H1 (cell line): ENCODE measurements around the gene CCDC180.

ENCODE experiments used
- ASH2L ChIP-seq: fragments of 200-600, 300-600 bp; sonication (generic); IDR thresholded peaks from one replicate; pipeline ENCODE4 v1.7.1; 2017; ENCODE audit warnings: low read length
- EP300 ChIP-seq, 2 experiments: IDR thresholded peaks; 1 replicate in 1 of 2; 2 replicates in 1 of 2; pipeline ENCODE4 v1.6.1; 2011 to 2012; ENCODE audit warnings: low read depth in 2 of 2, low read length in 2 of 2, mild to moderate bottlenecking in 2 of 2, borderline replicate concordance in 1 of 2, inconsistent platforms in 1 of 2, moderate library complexity in 1 of 2
- EZH2 ChIP-seq: fragments of 200-600 bp; sonication (generic); IDR thresholded peaks from 2 replicates; pipeline ENCODE4 v1.7.1; 2012; ENCODE audit warnings: low read depth, mild to moderate bottlenecking, moderate library complexity, low read length, inconsistent platforms; ENCODE audit not compliant: severe bottlenecking
- NRF1 ChIP-seq: IDR thresholded peaks from 2 replicates; pipeline ENCODE4 v1.6.1; 2011; ENCODE audit warnings: mild to moderate bottlenecking, low read depth, low read length, improper control_type of control experiment
- POLR2A ChIP-seq, 2 experiments: IDR thresholded peaks; 1 replicate in 1 of 2; 2 replicates in 1 of 2; pipeline ENCODE4 v1.6.1; 2011; ENCODE audit warnings: low read depth in 2 of 2, low read length in 2 of 2, mild to moderate bottlenecking in 2 of 2; ENCODE audit errors: control extremely low read depth in 1 of 2
- POLR2AphosphoS5 ChIP-seq: IDR thresholded peaks from 2 replicates; pipeline ENCODE4 v1.6.1; 2011; ENCODE audit warnings: low read depth, low read length
- TAF1 ChIP-seq: IDR thresholded peaks from 2 replicates; pipeline ENCODE4 v1.6.1; 2011; ENCODE audit warnings: mild to moderate bottlenecking, low read depth, low read length
- TEAD4 ChIP-seq: IDR thresholded peaks from 2 replicates; pipeline ENCODE4 v1.6.1; 2012; ENCODE audit warnings: low read depth, low read length, inconsistent platforms, mixed read lengths
- YY1 ChIP-seq: IDR thresholded peaks from 2 replicates; pipeline ENCODE4 v1.6.1; 2011; ENCODE audit warnings: low read depth, mild to moderate bottlenecking, low read length
- TF ChIP-seq, protein P1 (sequence below), 3 experiments: IDR thresholded peaks; 1 replicate in 2 of 3; 2 replicates in 1 of 3; pipeline versions ENCODE4 v1.5.1 to v1.6.1; 2011; ENCODE audit warnings: low read length in 3 of 3, mild to moderate bottlenecking in 3 of 3, inconsistent platforms in 2 of 3, low read depth in 1 of 3, moderate library complexity in 1 of 3; ENCODE audit not compliant: insufficient read depth in 1 of 3; ENCODE audit errors: control extremely low read depth in 1 of 3
- TF ChIP-seq, protein P2 (sequence below): fragments of 300-600 bp; sonication (generic); IDR thresholded peaks from 2 replicates; pipeline ENCODE4 v1.7.1; 2012; ENCODE audit warnings: low read length, moderate library complexity, mild to moderate bottlenecking, inconsistent platforms; ENCODE audit not compliant: insufficient replicate concordance
- TF ChIP-seq, protein P3 (sequence below): IDR thresholded peaks from 2 replicates; pipeline ENCODE4 v1.6.1; 2012; ENCODE audit warnings: low read length, inconsistent platforms

DNA sequence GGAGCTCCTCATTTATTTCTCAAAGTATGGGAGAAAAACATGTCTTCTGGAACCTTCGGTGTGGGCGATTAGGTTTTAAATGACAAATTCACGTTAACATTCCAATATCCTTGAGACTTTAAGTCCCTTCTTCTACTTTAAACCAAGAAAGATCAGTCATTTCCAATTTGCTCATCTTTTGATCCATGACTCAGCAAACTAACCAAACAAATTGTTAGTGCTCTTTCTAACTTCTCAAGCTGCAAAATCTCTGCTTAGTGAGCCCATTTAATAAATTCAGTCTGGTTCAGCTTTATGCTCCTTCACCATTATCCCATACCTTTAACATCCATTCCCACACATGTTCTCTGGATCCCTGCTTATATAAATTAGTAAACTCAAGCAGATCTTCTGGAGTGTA, 5.5 kb upstream of the CCDC180 start:
- TF ChIP-seq EZH2: no peak
- TF ChIP-seq, protein P1, sequence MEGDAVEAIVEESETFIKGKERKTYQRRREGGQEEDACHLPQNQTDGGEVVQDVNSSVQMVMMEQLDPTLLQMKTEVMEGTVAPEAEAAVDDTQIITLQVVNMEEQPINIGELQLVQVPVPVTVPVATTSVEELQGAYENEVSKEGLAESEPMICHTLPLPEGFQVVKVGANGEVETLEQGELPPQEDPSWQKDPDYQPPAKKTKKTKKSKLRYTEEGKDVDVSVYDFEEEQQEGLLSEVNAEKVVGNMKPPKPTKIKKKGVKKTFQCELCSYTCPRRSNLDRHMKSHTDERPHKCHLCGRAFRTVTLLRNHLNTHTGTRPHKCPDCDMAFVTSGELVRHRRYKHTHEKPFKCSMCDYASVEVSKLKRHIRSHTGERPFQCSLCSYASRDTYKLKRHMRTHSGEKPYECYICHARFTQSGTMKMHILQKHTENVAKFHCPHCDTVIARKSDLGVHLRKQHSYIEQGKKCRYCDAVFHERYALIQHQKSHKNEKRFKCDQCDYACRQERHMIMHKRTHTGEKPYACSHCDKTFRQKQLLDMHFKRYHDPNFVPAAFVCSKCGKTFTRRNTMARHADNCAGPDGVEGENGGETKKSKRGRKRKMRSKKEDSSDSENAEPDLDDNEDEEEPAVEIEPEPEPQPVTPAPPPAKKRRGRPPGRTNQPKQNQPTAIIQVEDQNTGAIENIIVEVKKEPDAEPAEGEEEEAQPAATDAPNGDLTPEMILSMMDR (IDR thresholded peaks at IDR 0.05; ENCODE audit: control extremely low read depth in 1 of 3, insufficient read depth in 1 of 3, low read depth in 1 of 3, low read length in 3 of 3): no peak
- TF ChIP-seq ASH2L: no peak
- no peak for TF ChIP-seq TEAD4
- TF ChIP-seq POLR2AphosphoS5: no peak
- TF ChIP-seq TAF1: no peak
- TF ChIP-seq POLR2A (IDR thresholded peaks at IDR 0.05; ENCODE audit: control extremely low read depth in 1 of 2, low read depth in 2 of 2, low read length in 2 of 2): no peak
- TF ChIP-seq NRF1: no peak
- TF ChIP-seq, protein P2, sequence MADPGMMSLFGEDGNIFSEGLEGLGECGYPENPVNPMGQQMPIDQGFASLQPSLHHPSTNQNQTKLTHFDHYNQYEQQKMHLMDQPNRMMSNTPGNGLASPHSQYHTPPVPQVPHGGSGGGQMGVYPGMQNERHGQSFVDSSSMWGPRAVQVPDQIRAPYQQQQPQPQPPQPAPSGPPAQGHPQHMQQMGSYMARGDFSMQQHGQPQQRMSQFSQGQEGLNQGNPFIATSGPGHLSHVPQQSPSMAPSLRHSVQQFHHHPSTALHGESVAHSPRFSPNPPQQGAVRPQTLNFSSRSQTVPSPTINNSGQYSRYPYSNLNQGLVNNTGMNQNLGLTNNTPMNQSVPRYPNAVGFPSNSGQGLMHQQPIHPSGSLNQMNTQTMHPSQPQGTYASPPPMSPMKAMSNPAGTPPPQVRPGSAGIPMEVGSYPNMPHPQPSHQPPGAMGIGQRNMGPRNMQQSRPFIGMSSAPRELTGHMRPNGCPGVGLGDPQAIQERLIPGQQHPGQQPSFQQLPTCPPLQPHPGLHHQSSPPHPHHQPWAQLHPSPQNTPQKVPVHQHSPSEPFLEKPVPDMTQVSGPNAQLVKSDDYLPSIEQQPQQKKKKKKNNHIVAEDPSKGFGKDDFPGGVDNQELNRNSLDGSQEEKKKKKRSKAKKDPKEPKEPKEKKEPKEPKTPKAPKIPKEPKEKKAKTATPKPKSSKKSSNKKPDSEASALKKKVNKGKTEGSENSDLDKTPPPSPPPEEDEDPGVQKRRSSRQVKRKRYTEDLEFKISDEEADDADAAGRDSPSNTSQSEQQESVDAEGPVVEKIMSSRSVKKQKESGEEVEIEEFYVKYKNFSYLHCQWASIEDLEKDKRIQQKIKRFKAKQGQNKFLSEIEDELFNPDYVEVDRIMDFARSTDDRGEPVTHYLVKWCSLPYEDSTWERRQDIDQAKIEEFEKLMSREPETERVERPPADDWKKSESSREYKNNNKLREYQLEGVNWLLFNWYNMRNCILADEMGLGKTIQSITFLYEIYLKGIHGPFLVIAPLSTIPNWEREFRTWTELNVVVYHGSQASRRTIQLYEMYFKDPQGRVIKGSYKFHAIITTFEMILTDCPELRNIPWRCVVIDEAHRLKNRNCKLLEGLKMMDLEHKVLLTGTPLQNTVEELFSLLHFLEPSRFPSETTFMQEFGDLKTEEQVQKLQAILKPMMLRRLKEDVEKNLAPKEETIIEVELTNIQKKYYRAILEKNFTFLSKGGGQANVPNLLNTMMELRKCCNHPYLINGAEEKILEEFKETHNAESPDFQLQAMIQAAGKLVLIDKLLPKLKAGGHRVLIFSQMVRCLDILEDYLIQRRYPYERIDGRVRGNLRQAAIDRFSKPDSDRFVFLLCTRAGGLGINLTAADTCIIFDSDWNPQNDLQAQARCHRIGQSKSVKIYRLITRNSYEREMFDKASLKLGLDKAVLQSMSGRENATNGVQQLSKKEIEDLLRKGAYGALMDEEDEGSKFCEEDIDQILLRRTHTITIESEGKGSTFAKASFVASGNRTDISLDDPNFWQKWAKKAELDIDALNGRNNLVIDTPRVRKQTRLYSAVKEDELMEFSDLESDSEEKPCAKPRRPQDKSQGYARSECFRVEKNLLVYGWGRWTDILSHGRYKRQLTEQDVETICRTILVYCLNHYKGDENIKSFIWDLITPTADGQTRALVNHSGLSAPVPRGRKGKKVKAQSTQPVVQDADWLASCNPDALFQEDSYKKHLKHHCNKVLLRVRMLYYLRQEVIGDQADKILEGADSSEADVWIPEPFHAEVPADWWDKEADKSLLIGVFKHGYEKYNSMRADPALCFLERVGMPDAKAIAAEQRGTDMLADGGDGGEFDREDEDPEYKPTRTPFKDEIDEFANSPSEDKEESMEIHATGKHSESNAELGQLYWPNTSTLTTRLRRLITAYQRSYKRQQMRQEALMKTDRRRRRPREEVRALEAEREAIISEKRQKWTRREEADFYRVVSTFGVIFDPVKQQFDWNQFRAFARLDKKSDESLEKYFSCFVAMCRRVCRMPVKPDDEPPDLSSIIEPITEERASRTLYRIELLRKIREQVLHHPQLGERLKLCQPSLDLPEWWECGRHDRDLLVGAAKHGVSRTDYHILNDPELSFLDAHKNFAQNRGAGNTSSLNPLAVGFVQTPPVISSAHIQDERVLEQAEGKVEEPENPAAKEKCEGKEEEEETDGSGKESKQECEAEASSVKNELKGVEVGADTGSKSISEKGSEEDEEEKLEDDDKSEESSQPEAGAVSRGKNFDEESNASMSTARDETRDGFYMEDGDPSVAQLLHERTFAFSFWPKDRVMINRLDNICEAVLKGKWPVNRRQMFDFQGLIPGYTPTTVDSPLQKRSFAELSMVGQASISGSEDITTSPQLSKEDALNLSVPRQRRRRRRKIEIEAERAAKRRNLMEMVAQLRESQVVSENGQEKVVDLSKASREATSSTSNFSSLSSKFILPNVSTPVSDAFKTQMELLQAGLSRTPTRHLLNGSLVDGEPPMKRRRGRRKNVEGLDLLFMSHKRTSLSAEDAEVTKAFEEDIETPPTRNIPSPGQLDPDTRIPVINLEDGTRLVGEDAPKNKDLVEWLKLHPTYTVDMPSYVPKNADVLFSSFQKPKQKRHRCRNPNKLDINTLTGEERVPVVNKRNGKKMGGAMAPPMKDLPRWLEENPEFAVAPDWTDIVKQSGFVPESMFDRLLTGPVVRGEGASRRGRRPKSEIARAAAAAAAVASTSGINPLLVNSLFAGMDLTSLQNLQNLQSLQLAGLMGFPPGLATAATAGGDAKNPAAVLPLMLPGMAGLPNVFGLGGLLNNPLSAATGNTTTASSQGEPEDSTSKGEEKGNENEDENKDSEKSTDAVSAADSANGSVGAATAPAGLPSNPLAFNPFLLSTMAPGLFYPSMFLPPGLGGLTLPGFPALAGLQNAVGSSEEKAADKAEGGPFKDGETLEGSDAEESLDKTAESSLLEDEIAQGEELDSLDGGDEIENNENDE: no peak
- TF ChIP-seq, protein P3, sequence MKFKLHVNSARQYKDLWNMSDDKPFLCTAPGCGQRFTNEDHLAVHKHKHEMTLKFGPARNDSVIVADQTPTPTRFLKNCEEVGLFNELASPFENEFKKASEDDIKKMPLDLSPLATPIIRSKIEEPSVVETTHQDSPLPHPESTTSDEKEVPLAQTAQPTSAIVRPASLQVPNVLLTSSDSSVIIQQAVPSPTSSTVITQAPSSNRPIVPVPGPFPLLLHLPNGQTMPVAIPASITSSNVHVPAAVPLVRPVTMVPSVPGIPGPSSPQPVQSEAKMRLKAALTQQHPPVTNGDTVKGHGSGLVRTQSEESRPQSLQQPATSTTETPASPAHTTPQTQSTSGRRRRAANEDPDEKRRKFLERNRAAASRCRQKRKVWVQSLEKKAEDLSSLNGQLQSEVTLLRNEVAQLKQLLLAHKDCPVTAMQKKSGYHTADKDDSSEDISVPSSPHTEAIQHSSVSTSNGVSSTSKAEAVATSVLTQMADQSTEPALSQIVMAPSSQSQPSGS: no peak
- TF ChIP-seq YY1: no peak
- TF ChIP-seq EP300 (IDR thresholded peaks at IDR 0.05; ENCODE audit: borderline replicate concordance in 1 of 2, low read depth in 2 of 2, low read length in 2 of 2): no peak
